HCT116 (cell line): ENCODE measurements around the gene ATAD3A. TPM values are rescaled to one million over a fixed set of nuclear protein-coding genes. Genes with fewer than 3 reads are reported as not detected.

Source experiments
- ATAC-seq: fragments of 200-7000 bp; cut with Tn5 transposase; 2 replicates; pipeline ENCODE4 v1.9.1; 2020; ENCODE audit warnings: mild to moderate bottlenecking, moderate library complexity
- BruUV-seq: library from RNA; stranded (reverse); fragments of 400-500 nt; replicated peaks from 2 replicates; lab custom pipeline; 2021; lab: Mats Ljungman, UMichigan
- CTCF ChIA-PET: fragments of 300-600 bp; sonication (Branson Sonifier 250); formaldehyde crosslinking; loops from one replicate; lab custom pipeline; 2021; ENCODE audit warnings: antibody characterized with exemption; lab: Charles Lee
- POLR2A ChIA-PET: fragments of 300-600, 350-600 bp; sonication (Branson Sonifier 250); formaldehyde crosslinking; loops from one replicate; lab custom pipeline; 2021; ENCODE audit warnings: antibody characterized with exemption; lab: Charles Lee
- RAD21 ChIA-PET, 2 experiments: fragments of 300-600 bp; sonication (Branson Sonifier 250); formaldehyde crosslinking; loops; one replicate each; lab custom pipeline; 2023; ENCODE audit warnings: low total read pairs in 2 of 2; ENCODE audit not compliant: uncharacterized antibody in 2 of 2, unreplicated experiment in 2 of 2, low non-redundant PET in 1 of 2; lab: Charles Lee
- DNase-seq: peaks from one replicate; pipeline ENCODE4 v3.0.0-alpha.2; 2010; ENCODE audit warnings: low read depth, low spot score
- H2AFZ ChIP-seq: fragments of 200-600 bp; shearing (Covaris generic), sonication (generic); 2 replicates; pipeline ENCODE4 v1.6.1; 2017; ENCODE audit warnings: low read depth, mixed run types, mixed read lengths, antibody characterized with exemption, low read length; ENCODE audit not compliant: poor library complexity, severe bottlenecking
- H3K27ac ChIP-seq: 2 replicates; pipeline ENCODE4 v1.5.1; 2012; ENCODE audit warnings: low read depth, low read length
- H3K27me3 ChIP-seq: fragments of 200-600 bp; sonication (generic); 2 replicates; pipeline ENCODE4 v1.6.1; 2016; ENCODE audit warnings: mixed run types, low read length, mixed read lengths; ENCODE audit not compliant: insufficient read depth
- H3K36me3 ChIP-seq, 2 experiments: fragments of 200-500 bp in 1 of 2; fragments of 200-600 bp in 1 of 2; sonication (Bioruptor generic) in 1 of 2; sonication (generic) in 1 of 2; 2 replicates each; pipeline versions ENCODE4 v1.5.1 to v1.6.1; 2014 to 2016; ENCODE audit warnings: low read length in 2 of 2, inconsistent platforms in 1 of 2, mixed read lengths in 1 of 2, mixed run types in 1 of 2; ENCODE audit not compliant: insufficient read depth in 2 of 2, control insufficient read depth in 1 of 2
- H3K4me1 ChIP-seq, 2 experiments: fragments of 200-600 bp in 1 of 2; sonication (generic) in 1 of 2; 2 replicates each; pipeline versions ENCODE4 v1.5.1 to v1.6.1; 2012 to 2017; ENCODE audit warnings: low read length in 2 of 2, inconsistent platforms in 1 of 2, mild to moderate bottlenecking in 1 of 2, mixed read lengths in 1 of 2, mixed run types in 1 of 2, moderate library complexity in 1 of 2; ENCODE audit not compliant: insufficient read depth in 2 of 2, control insufficient read depth in 1 of 2
- H3K4me2 ChIP-seq: fragments of 200-600 bp; sonication (generic); 2 replicates; pipeline ENCODE4 v1.6.1; 2017; ENCODE audit warnings: mixed run types, low read length, mixed read lengths
- H3K4me3 ChIP-seq, 2 experiments: fragments of 200-600 bp in 1 of 2; sonication (generic) in 1 of 2; replicated peaks in 1 of 2; 2 replicates each; pipeline ENCODE4 v1.5.1; 2011 to 2016; ENCODE audit warnings: low read length in 2 of 2, control low read depth in 1 of 2, low read depth in 1 of 2, mild to moderate bottlenecking in 1 of 2, mixed read lengths in 1 of 2, mixed run types in 1 of 2
- H3K79me2 ChIP-seq: fragments of 200-600 bp; sonication (generic); 2 replicates; pipeline ENCODE4 v1.6.1; 2017; ENCODE audit warnings: mild to moderate bottlenecking, mixed run types, low read length, moderate library complexity, mixed read lengths; ENCODE audit not compliant: insufficient read depth
- H3K9ac ChIP-seq: fragments of 200-600 bp; sonication (generic); 2 replicates; pipeline ENCODE4 v1.6.1; 2016; ENCODE audit warnings: low read length, mixed read lengths
- H3K9me2 ChIP-seq: fragments of 200-600 bp; sonication (generic), shearing (Covaris generic); 2 replicates; pipeline ENCODE4 v1.6.1; 2017; ENCODE audit warnings: mixed run types, mild to moderate bottlenecking, moderate library complexity; ENCODE audit not compliant: insufficient read depth
- H3K9me3 ChIP-seq, 2 experiments: fragments of 200-500 bp in 1 of 2; fragments of 200-600 bp in 1 of 2; sonication (Bioruptor generic) in 1 of 2; sonication (generic) in 1 of 2; 2 replicates each; pipeline ENCODE4 v1.6.1; 2014 to 2017; ENCODE audit warnings: low read length in 2 of 2, mixed read lengths in 2 of 2, inconsistent platforms in 1 of 2, low read depth in 1 of 2, mild to moderate bottlenecking in 1 of 2, mixed run types in 1 of 2, moderate library complexity in 1 of 2; ENCODE audit not compliant: control insufficient read depth in 1 of 2, insufficient read depth in 1 of 2
- H4K20me1 ChIP-seq: fragments of 200-600 bp; sonication (generic), shearing (Covaris generic); 2 replicates; pipeline ENCODE4 v1.6.1; 2017; ENCODE audit warnings: mixed run types, mild to moderate bottlenecking, moderate library complexity; ENCODE audit not compliant: insufficient read depth
- CEBPB ChIP-seq: IDR thresholded peaks from 2 replicates; pipeline ENCODE4 v1.6.1; 2012; ENCODE audit warnings: low read depth
- EGR1 ChIP-seq: IDR thresholded peaks from 2 replicates; pipeline ENCODE4 v1.6.1; 2012; ENCODE audit warnings: low read depth
- ELF1 ChIP-seq: IDR thresholded peaks from 2 replicates; pipeline ENCODE4 v1.6.1; 2012; ENCODE audit warnings: low read depth, borderline replicate concordance
- EZH2 ChIP-seq: fragments of 200-600 bp; sonication (generic); IDR thresholded peaks from 2 replicates; pipeline ENCODE4 v1.6.1; 2017; ENCODE audit warnings: antibody characterized with exemption, mixed run types
- EZH2phosphoT487 ChIP-seq: fragments of 200-600 bp; IDR thresholded peaks from 2 replicates; pipeline ENCODE4 v1.6.1; 2018; ENCODE audit warnings: antibody characterized with exemption, borderline replicate concordance
- FOSL1 ChIP-seq: IDR thresholded peaks from 2 replicates; pipeline ENCODE4 v1.6.1; 2012; ENCODE audit warnings: low read depth
- MAX ChIP-seq: IDR thresholded peaks from 2 replicates; pipeline ENCODE4 v1.6.1; 2012
- POLR2AphosphoS5 ChIP-seq: IDR thresholded peaks from 2 replicates; pipeline ENCODE4 v1.6.1; 2011; ENCODE audit warnings: mild to moderate bottlenecking, low read depth, low read length, moderate library complexity
- REST ChIP-seq: IDR thresholded peaks from 2 replicates; pipeline ENCODE4 v1.6.1; 2012; ENCODE audit warnings: low read depth
- SP1 ChIP-seq: IDR thresholded peaks from 2 replicates; pipeline ENCODE4 v1.6.1; 2012; ENCODE audit warnings: low read depth
- SRF ChIP-seq: IDR thresholded peaks from 2 replicates; pipeline ENCODE4 v1.6.1; 2012; ENCODE audit warnings: low read depth
- TCF7L2 ChIP-seq: IDR thresholded peaks from 2 replicates; pipeline ENCODE4 v1.7.0; 2011; ENCODE audit warnings: borderline replicate concordance, inconsistent platforms; ENCODE audit not compliant: insufficient read depth, insufficient read length; ENCODE audit errors: extremely low read depth
- YY1 ChIP-seq: IDR thresholded peaks from 2 replicates; pipeline ENCODE4 v1.6.1; 2011; ENCODE audit warnings: low read length, low read depth, moderate library complexity, mild to moderate bottlenecking; ENCODE audit not compliant: insufficient replicate concordance; ENCODE audit errors: extremely low read depth
- ZBTB33 ChIP-seq: IDR thresholded peaks from 2 replicates; pipeline ENCODE4 v1.6.1; 2011; ENCODE audit warnings: mild to moderate bottlenecking, low read length, moderate library complexity; ENCODE audit not compliant: insufficient replicate concordance; ENCODE audit errors: extremely low read depth
- ZFX ChIP-seq: fragments of 450-650 bp; IDR thresholded peaks from 2 replicates; pipeline ENCODE4 v1.6.1; 2017
- ZNF274 ChIP-seq: fragments of 200-500 bp; sonication (Bioruptor generic); IDR thresholded peaks from 2 replicates; pipeline ENCODE4 v1.6.1; 2014; ENCODE audit warnings: mild to moderate bottlenecking, low read depth, low read length, inconsistent platforms
- intact Hi-C: fragments of 100-400 bp; cut with micrococcal nuclease; formaldehyde crosslinking; loops from 2 replicates; pipeline ENCODE4 v1.10.0; 2022
- total RNA-seq: library from RNA; stranded (reverse); gene quantifications from one replicate; pipeline ENCODE4 v1.2.1, GENCODE V29; 2021; ENCODE audit not compliant: unreplicated experiment

The ATAD3A gene
- total RNA-seq, 1 experiment from 2014 or later: 92.3 TPM

GRCh38 chr1:1552263-1552639 is 40.3 kb downstream of the ATAD3A start:
- BruUV-seq: no TSS peak
- Histone ChIP-seq H3K9me2 (no peaks in the 10 kb centered on the region), H2AFZ (no peak overlapping the region), H3K79me2 (peaks cover 31% of the 10 kb centered on the region; the same call in 1 of the 2 replicates), H3K27ac (no peak overlapping the region), H3K4me2 (no peak overlapping the region), H4K20me1 (no peaks in the 10 kb centered on the region), H3K4me3 (no peak overlapping the region), H3K27me3 (no peaks in the 10 kb centered on the region), H3K9ac (no peak overlapping the region), H3K4me1 (peaks cover 0 to 10% of the 10 kb centered on the region in 2 experiments; a peak in 2 of 4 replicates), H3K9me3 (no peaks in the 10 kb centered on the region), H3K36me3 (peaks cover 0 to 3% of the 10 kb centered on the region in 2 experiments; a peak in 2 of 4 replicates)
- ChIA-PET POLR2A (no interaction called here), RAD21 (no interaction called here), CTCF (no interaction called here)
- intact Hi-C loops: no loop called here
- ATAC-seq (no peak), DNase-seq (no peak)
- no peak for TF ChIP-seq SRF
- no peak for TF ChIP-seq CEBPB
- TF ChIP-seq ZNF274: no peak
- TF ChIP-seq EGR1: no peak
- TF ChIP-seq YY1: no peak
- no peak for TF ChIP-seq EZH2phosphoT487
- no peak for TF ChIP-seq REST
- no peak for TF ChIP-seq MAX
- no peak for TF ChIP-seq SP1
- TF ChIP-seq ZFX: no peak
- no peak for TF ChIP-seq POLR2AphosphoS5
- no peak for TF ChIP-seq FOSL1
- no peak for TF ChIP-seq TCF7L2
- TF ChIP-seq ELF1: no peak
- TF ChIP-seq EZH2: no peak
- TF ChIP-seq ZBTB33: no peak
